NCI-H226 (cell line): ENCODE data around the gene HS6ST2.

Experiments
- DNase-seq: peaks from one replicate; pipeline ENCODE4 v3.0.0-alpha.2; 2015

Gene HS6ST2

DNA sequence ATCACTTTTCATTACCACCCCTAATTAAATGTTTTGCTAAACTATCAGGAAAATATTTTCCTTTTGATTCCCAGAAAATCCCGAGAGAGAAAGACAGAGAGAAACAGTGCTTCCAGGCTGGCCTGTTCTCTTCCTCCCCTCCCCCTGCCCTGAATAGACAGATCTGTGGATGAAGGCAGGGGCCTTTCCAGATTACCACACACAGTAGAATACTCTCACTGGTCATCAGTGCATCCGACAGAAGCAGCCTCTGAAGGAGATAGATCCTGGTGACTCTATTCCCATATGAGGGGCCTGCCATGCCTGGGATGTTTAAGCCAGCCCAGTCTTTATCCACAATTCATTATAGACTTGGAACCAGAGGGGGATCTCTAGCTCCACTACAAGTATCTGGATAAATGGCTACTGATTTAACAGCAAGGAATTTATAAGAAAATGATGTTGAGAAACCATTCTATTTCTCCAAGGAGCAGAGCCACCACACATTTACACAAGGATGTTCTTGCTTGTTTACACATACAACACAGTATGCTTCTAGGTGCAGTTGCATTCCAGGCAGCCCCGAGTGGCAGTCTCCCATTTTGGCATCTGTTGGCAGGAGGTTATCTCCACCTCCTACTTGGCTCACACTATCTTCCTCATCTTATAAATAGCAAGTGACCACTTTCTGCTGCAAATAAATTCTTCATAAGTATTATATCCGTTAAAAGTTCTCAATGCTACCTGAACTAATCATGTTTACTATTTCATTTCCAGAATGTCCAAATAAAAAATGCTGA is 115.8 kb downstream of the HS6ST2 start:
- no peak for DNase-seq

DNA sequence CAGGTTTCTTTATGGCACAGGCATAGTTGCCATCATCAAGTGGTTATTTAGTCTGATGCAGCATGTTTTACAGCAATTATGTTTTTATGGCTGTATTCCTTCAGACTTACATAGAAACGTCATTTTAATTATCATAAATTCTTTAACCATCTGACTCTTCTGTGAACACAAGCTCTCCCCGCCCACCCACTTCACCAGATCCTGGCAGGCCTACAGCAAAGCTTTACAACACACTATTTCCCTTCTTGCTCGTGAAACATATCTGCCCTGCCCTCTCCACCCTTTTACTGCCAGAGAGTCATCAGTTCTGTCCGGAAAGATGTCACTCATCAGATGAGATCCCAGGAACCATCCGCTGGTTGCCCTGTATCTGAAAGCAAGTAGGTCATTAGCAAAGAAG is 120.5 kb downstream of the HS6ST2 start:
- no peak for DNase-seq

DNA sequence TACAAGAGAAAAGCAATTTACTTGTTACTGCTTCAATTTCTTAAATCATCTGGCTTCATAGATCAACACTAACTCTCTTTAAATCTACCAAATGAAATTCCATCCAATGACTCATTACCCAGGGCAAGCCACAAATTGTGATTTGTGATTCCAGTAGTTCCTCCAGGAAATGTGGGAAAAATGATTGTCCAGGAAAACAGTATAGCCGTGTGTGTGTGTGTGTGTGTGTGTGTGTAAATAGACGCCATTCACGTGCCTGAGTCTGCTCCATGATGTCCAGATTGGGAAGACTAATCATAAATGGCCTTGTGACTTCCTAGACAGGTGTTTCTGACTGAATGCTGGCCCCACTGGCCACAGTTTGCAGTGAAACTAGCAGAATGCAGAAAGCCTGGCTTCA is 121.3 kb downstream of the HS6ST2 start:
- no peak for DNase-seq

DNA sequence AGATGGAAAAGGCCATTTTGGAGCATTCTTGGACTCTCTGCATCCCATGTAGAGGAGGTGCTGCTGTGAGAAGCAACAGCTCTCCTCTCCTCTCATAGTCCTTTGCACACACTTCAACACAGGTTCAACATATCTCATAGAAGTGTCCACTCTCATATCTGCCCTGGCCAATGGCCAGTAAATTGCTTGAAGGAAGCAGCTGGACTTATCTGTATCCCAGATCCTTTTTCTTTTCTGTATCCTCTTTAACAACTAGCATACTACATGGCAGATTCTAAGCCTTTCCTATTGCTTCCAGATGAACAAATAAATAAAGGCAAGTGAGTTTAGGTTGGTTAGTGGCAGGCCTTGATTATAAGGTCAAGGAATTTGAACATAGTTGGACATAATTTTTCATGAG is 122.0 kb downstream of the HS6ST2 start:
- no peak for DNase-seq

DNA sequence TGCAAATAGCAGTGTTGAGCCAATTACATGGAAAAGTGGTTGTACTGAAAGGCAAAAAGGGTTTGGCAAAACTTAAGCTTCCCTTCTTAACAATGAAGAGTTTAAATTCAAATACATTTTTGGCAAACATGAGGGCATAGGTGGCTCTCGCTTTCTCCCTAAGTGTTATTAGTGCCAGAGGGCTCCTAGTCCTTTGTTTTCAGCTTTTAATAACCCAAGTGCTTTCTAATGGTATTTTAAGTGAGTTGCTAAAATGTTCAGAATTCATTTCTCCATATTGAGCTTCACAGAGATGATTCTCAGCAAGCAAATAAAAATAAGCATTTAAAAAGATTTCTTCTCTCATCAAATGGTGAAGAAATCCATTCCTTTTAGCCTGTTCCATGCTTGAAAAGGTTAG is 123.7 kb downstream of the HS6ST2 start:
- no peak for DNase-seq

DNA sequence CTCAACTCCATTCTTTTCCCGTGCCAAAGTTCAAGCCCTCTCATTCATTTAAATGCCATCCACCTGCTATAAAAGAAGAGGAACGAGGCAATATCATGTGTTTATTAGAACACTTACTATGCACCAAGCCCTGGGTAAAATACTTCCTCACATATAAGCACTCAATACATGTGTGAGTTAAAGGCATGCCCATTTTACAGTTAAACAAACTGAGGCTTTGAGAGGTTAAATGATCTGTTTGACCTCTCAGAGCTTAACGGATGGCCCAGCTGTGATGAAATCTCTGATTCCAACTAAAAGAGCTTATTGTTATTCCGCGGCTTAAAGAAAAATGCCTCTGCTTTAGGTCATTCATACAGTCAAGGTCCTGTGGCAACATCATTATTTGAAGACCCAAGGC is 124.3 kb downstream of the HS6ST2 start:
- DNase-seq = no peak

DNA sequence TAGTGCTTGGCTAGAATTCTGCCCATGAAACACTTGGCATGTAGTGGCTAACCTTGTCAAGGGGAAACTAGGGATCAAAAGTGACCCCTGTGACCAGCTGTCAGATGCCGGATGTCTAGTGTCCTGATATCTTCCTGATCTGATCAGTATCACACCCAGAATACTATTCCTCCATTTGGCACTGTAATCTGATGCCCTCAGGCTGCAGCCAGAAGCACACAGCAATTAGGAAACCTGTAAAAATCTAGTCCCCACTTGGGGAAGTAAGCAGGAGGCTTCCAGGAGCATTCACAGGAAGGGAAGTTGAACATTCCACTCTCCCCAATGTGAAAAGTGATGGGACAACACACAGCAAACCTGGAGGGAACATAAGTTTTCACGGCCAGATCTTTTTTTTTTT is 125.1 kb downstream of the HS6ST2 start:
- no peak for DNase-seq

DNA sequence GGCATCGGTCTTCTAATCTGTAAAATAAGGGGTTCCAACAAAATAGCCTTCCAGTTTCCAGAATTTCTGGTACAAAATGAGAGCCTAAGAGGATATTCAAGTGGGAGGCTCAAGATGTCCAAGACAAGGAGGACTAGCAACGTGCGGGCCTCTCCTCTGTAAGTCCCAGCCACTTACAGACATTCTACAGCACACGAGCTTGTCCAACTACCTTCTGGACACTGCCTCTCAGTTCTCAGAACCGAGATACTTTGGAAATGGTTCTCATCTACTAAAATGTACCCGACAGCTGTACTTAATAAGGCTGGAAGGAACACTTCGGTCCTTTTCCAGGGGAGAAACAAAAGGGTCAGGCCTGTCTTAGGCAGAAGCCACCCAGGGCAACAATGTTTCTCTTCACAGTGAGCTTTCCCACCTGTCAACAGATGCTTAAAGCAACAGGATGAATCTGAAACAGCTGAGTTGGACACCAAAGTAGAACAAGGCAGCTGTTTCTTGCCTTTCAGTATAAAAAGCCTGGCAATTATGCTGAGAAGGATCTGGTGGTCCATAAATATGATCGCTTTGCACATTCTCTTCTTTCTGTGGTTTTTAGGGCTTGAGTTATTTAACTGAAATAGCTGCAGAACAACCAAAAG is 127.0 kb downstream of the HS6ST2 start:
- DNase-seq = no peak

DNA sequence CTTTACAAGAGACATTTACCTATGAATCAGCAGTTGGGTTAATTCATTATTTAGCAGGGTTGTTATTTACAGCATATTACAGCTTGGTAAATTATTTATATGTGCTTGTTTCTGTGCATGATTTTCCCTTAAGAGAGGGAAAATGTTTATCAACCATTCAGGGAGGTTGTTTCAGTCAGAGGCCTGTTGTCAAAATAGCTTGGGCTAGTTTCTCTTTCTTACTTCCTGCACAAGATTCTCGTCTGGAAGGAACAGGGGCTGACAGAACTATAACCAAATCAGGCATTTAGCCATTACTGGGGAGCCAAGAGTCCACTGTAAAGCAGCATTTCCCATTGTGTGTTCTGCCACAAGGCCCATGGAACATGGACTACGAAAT is 135.8 kb downstream of the HS6ST2 start:
- DNase-seq = no peak

DNA sequence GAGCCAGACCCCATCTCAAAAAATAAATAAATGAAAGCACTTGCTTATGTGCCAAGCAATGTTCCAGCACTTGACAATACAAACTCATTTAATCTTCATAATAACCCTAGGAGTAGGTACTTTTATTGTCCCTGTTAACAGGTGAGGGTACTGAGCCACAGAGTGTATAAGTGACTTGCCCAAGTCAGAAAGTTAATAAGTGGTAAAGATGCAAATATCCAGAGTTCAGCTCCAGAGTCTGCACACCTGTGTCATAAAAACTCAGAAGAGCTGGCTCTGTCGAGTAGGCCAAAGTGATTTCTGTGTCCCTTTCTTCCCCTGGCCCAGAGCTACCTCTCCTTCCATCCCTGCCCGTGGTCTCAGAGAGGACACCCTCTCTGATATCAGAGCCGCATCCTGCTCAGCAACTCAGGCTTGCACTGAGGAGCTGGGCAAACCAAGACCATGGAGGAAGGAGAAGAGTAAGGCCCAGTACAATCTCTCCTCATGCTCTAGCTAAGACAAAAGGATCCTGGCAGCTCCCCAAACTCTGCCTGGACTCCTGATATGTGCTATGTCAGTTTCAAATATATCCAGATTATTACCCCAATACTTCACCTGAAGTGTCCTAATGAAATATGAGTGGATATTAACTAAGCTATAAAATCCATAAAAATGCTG is 136.3 kb downstream of the HS6ST2 start:
- no peak for DNase-seq

DNA sequence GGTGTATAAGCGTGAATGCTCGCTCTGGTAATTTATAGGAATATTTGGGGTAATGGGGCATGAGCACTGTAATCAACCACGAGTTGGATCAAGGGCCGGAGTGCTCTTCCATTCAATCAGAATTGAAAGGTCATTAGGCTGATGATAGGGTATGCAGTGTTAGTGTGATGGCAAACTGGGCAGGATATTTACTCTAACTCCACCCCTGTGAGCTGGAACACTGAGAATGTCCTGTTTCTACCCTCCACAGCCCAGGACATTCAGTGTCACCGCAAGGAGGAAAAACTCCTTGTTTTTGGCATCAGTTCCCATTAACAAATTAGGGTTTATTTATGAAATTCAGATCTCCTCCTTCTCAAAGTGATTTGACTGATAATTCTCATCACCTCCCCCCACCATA is 137.8 kb downstream of the HS6ST2 start:
- no peak for DNase-seq

DNA sequence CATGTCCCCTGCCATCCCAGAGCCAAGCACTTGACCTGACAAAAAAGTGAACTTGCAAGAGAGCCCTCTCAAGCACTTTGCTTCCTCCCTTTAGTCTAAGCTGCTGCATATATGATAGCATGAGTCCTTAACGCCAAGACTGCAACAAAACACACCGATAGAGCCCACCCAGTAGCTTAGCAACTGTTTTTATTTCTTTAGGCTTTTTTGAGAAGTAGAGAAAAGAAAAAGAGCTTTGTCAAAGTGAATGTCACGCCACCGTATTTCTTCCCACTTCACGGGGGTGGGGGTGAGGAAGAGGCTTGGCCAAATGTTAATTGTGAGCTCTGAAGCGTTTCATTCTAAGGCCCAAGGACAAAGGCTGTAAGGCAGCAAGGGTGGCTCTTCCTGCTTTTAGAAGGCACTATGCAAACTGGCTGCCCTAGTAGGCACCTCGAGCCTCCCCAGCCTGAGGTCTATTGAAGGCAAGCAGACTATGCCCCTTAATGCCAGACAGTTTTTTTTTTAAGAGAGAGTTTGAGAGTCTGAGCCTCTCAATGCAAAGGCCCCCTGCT is 138.6 kb downstream of the HS6ST2 start:
- DNase-seq = no peak

DNA sequence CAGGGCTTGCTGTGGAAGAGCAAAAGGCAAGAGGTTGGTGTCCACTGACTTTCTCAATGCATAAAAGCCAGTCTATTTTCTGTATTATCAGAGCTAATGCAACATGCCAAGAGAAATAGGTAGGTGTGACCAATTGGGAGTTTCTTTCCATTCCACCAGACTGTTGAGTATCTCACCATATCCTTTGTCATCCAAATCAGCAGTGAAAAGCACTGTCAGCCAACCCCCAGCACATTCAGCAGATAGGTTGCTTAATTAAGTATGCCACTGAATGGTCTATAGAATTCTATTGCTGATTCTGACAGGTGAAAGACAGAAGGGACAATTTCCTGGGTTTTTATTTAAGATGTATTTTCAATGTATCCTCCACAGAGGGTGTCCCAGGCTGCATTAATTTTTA is 139.8 kb downstream of the HS6ST2 start:
- DNase-seq = no peak

DNA sequence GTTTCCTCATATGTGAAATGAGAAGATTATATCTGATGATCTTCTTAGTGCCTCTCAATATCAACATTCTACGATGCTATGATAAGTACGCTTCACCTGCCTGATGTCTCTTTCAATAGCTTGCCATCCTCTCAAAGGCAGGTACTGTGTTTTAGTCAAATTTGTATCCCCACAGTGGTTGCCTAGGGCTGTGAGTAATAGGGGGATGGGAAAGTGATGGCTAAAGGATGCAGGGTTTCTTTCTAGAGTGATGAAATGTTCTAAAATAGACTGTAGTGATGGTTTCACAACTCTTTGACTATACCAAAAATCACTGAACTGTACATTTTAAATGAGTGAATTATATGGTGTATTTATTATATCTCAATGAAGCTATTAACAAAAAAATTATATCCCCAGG is 142.8 kb downstream of the HS6ST2 start:
- DNase-seq = no peak

DNA sequence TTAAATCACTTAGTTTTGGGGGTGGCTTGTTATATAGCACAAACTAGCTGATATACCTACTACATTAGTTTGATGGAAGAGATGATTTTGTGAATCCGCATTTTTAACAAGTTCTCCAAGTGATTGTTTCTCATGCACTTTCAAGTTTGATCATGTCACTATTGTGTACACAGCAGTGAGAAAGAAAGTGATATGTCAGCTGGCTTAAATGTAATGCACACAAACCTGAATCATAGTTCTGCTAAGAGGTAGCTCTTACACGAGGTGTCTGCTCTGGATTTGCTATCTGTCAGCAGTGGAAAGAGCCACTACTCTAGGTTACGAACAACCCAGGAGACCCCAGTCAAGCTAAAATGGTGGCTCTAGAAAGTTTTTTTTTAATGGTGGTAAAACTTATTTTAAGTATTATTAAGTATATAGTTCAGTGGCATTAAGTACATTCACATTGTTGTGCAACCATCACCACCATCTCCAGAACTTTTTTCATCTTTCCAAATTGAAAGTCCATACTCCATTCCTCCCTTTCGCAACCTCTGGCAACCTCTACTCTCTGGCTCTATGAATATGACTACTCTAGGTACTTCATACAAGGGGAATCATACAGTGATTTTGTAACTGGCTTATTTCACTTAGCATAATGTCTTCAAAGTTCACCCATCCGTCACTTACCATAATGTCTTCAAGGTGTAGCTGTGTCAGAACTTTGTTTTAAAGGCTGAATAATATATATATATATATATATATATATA is 147.3 kb downstream of the HS6ST2 start:
- no peak for DNase-seq

DNA sequence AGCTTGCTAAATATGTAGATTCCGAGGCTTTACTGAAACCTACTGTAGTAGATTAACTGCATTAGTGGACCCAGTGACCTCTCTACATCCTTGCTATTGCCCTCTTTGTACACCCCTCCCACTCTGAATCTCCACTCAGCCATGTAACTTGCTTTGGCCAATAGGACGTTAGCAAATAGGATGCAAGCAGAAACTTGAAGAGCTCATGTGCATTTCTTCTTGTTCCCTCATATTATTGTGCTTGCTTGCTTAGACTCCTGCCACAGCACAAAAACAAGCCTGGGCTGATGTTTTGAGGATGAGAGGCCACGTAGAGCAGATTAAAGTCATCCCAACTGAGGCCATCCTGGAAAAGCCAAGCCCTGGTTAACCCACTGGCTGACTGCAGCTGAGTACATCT is 147.9 kb downstream of the HS6ST2 start:
- no peak for DNase-seq

DNA sequence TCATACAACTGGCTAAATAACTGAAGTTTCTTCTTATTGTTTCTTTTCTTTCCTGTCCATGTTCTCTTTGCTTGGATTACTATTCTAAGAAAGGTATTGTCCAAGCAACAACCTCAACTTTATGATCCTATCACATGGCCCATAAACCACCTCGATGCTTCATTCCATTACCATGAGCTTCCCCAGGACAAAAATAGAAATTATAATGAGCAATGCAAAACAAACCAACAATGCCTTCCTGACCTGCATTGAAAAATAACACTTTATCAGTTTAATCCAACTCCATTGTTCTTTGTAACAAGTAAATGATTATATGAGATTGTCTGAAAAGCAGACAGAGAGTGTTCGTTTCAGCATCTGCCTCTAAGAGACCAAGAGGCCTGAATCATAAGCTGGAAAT is 148.8 kb downstream of the HS6ST2 start:
- no peak for DNase-seq

DNA sequence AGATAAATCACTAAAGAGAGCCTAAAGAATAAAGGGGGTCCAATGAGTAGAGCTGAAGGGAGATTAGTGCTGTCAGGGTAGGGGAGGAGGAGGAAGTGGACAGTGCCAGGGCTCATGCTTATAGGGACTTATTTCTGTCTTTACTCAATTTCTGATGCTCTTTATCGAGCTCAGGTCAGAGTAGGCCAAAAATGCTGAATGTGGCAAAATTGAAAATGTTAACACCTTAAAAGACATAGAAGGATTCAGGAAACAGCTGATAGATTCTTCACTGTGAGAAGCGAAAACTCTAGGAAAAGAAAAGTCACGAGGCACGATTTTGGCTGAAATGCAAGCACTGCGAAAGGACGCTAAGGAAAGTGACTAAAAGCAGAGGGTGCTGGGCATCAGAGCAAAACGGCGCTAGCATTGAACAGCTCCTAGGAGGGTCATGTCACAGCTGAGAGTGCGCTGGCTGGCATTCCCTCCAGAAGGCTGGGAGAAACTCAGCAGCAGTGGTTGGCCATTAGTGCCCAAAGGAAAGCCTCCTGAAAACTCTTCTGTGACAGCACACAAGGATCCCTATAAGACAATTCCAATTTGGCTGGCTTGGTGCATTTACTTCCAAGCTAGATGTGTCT is 150.9 kb downstream of the HS6ST2 start:
- DNase-seq = no peak

DNA sequence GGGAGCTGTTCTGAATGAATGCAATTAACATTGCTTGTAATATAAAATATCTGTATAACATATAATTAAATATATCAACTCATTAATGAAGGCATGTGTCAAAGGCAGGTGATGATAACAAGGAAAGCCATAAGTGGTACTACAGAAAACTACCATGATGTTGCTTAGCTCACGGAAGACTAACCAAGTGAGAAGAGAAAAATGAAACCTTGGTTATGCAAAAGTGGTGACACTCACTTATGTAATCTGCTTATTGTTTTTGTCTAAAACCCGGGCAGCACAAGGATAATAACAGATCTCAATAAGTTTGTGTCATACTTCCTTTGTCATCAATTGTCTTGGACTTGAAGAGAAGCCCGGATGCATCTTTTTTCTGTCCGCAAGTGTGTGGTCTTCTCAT is 156.4 kb downstream of the HS6ST2 start:
- no peak for DNase-seq

DNA sequence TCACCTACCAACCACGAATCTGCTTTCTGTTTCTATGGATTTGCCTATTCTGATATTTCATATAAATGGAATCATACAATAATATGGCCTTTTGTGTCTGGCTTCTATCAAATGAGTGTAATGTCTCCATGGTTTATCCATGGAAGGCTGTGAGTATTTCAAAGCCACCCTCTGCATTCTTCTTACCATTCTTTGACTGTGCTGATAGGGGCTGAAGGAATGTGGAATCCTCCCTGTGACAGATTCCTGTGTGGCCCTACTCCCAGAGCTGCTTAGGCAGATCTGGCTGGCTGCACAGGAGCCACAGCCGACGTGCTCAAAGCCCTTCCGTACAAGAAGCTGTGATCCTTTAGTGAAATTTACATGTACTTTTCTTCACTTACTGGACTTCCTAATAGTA is 163.2 kb downstream of the HS6ST2 start:
- DNase-seq = no peak

DNA sequence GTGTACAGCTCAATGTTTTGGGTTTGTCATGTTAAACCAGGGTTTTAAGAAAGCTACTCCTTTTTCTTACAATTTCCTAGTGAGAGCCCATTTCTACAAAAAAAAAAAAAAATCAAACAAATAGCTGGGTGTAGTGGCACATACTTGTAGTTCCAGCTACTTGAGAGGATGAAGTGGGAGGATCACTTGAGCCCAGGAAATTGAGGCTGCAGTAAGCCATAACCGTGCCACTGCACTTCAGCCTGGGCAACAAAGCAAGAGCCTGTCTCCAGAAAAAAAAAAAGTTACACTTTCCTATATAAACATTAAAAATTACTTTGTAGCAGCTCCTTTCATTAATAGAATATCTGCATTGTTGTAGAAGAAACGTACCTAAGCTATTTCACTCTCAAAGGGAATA is 166.7 kb downstream of the HS6ST2 start:
- no peak for DNase-seq

DNA sequence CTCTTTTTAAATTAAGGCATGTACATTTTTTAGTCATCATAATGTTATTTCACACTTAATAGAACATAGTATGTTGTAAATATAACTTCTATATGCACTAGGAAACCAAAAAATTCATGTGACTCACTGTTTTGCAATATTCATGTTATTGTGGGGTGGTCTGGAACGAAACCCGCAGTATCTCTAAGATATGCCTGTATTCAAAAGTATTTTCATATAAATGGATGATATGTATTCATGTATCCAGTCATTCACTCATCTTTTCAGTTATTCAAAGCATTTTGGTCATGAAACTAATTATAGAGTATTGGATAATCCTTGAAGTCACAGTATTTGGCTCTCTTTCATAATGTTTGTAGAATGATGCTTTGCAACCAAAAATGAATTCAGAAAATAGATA is 168.1 kb downstream of the HS6ST2 start:
- no peak for DNase-seq

DNA sequence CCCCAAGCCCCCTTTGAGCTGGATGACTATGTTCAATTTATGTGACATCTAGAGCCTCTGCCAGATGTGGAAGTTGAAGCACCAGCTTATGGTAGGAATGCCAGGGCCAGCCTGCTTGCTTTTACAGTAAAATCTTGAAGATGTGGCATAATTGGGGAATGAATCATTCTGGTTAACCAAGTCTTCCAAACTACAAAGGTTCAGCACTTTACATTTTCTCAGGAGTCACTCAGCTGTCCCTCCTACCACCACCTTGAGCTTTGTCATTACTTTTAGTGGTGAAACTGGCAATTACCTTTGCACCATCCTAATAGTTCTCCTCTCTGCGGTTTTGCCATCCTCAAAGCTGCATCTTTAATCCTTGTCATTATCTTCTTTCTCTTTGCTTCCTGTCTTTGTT is 172.2 kb downstream of the HS6ST2 start:
- DNase-seq = no peak
